ENCODE results near the gene SH2D4B.

Gene SH2D4B

GRCh38 chr10:80504158-80504811 lies 33.4 kb upstream of the SH2D4B start:
- DNase-seq, result no peak

GRCh38 chr10:80504897-80505465 lies 32.7 kb upstream of the SH2D4B start:
- DNase-seq, result no peak

- DNase-seq, result no peak
Measured at GRCh38 chr10:80506189-80506575, 31.5 kb upstream of the SH2D4B start.

- no peak for DNase-seq
Measured at GRCh38 chr10:80506836-80507487, 30.7 kb upstream of the SH2D4B start.

- no peak for DNase-seq
Measured at GRCh38 chr10:80509108-80509402, 28.6 kb upstream of the SH2D4B start.

- no peak for DNase-seq
Measured at GRCh38 chr10:80509403-80510161, 28.1 kb upstream of the SH2D4B start.

- no peak for DNase-seq
Measured at GRCh38 chr10:80512031-80512526, 25.6 kb upstream of the SH2D4B start.

- no peak for DNase-seq
Measured at GRCh38 chr10:80513106-80513505, 24.6 kb upstream of the SH2D4B start.

- DNase-seq, result no peak
Measured at GRCh38 chr10:80515511-80515910, 22.2 kb upstream of the SH2D4B start.

GRCh38 chr10:80515941-80516340 lies 21.8 kb upstream of the SH2D4B start:
- DNase-seq, result no peak

- no peak for DNase-seq
Measured at GRCh38 chr10:80516506-80517075, 21.1 kb upstream of the SH2D4B start.

GRCh38 chr10:80517416-80518142 lies 20.1 kb upstream of the SH2D4B start:
- no peak for DNase-seq

GRCh38 chr10:80518143-80518806 lies 19.4 kb upstream of the SH2D4B start:
- no peak for DNase-seq

GRCh38 chr10:80518807-80519360 lies 18.8 kb upstream of the SH2D4B start:
- no peak for DNase-seq

GRCh38 chr10:80519936-80520650 lies 17.6 kb upstream of the SH2D4B start:
- DNase-seq, result no peak

- DNase-seq, result no peak
Measured at GRCh38 chr10:80520661-80521470, 16.8 kb upstream of the SH2D4B start.

- DNase-seq, result no peak
Measured at GRCh38 chr10:80522756-80523363, 14.8 kb upstream of the SH2D4B start.

GRCh38 chr10:80523773-80524172 lies 13.9 kb upstream of the SH2D4B start:
- no peak for DNase-seq

- DNase-seq, result no peak
Measured at GRCh38 chr10:80524190-80524909, 13.4 kb upstream of the SH2D4B start.
